ENCODE measurements around the gene C9orf50.

- no peak for TF ChIP-seq MAX (IDR thresholded peaks at IDR 0.05)
- TF ChIP-seq REST (IDR thresholded peaks at IDR 0.05; ENCODE audit: low read depth): no peak
- TF ChIP-seq USF1 (IDR thresholded peaks at IDR 0.05): no peak
- TF ChIP-seq CREB1 (IDR thresholded peaks at IDR 0.05; ENCODE audit: low read depth): no peak
- TF ChIP-seq RAD21 (IDR thresholded peaks at IDR 0.05; ENCODE audit: low read depth): no peak
- no peak for TF ChIP-seq TAF1 (IDR thresholded peaks at IDR 0.05; ENCODE audit: low read depth)
- TF ChIP-seq EP300 (IDR thresholded peaks at IDR 0.05; ENCODE audit: borderline replicate concordance): no peak
- no peak for TF ChIP-seq ZBTB7A (IDR thresholded peaks at IDR 0.05; ENCODE audit: low read depth)
- TF ChIP-seq FOXM1 (IDR thresholded peaks at IDR 0.05; ENCODE audit: borderline replicate concordance, low read depth): no peak
Observed at GRCh38 chr9:129639034-129639630, 18.2 kb upstream of the C9orf50 start.

Measured in Ishikawa (cell line).